Measurements from ENCODE around the gene PEX3.

- TF ChIP-seq SNAI2 (CRISPR knock-in tag; IDR thresholded peaks at IDR 0.05): no peak
- TF ChIP-seq ESRRG (CRISPR knock-in tag; IDR thresholded peaks at IDR 0.05): no peak
- TF ChIP-seq, protein P1, sequence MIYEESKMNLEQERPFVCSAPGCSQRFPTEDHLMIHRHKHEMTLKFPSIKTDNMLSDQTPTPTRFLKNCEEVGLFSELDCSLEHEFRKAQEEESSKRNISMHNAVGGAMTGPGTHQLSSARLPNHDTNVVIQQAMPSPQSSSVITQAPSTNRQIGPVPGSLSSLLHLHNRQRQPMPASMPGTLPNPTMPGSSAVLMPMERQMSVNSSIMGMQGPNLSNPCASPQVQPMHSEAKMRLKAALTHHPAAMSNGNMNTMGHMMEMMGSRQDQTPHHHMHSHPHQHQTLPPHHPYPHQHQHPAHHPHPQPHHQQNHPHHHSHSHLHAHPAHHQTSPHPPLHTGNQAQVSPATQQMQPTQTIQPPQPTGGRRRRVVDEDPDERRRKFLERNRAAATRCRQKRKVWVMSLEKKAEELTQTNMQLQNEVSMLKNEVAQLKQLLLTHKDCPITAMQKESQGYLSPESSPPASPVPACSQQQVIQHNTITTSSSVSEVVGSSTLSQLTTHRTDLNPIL (CRISPR knock-in tag; IDR thresholded peaks at IDR 0.05; ENCODE audit: low read depth): no peak
- TF ChIP-seq POU6F1 (CRISPR knock-in tag; IDR thresholded peaks at IDR 0.05; ENCODE audit: borderline replicate concordance, low read depth): no peak
- TF ChIP-seq ARNTL (CRISPR knock-in tag; IDR thresholded peaks at IDR 0.05; ENCODE audit: borderline replicate concordance, low read depth): no peak
- no peak for TF ChIP-seq ZFP3 (CRISPR knock-in tag; IDR thresholded peaks at IDR 0.05)
- TF ChIP-seq CSDC2 (CRISPR knock-in tag; IDR thresholded peaks at IDR 0.05): no peak
- TF ChIP-seq, protein P2, sequence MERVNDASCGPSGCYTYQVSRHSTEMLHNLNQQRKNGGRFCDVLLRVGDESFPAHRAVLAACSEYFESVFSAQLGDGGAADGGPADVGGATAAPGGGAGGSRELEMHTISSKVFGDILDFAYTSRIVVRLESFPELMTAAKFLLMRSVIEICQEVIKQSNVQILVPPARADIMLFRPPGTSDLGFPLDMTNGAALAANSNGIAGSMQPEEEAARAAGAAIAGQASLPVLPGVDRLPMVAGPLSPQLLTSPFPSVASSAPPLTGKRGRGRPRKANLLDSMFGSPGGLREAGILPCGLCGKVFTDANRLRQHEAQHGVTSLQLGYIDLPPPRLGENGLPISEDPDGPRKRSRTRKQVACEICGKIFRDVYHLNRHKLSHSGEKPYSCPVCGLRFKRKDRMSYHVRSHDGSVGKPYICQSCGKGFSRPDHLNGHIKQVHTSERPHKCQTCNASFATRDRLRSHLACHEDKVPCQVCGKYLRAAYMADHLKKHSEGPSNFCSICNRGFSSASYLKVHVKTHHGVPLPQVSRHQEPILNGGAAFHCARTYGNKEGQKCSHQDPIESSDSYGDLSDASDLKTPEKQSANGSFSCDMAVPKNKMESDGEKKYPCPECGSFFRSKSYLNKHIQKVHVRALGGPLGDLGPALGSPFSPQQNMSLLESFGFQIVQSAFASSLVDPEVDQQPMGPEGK (CRISPR knock-in tag; IDR thresholded peaks at IDR 0.05; ENCODE audit: borderline replicate concordance): no peak
Measured at GRCh38 chr6:143426026-143426425, 24.6 kb upstream of the PEX3 start.

Data from SK-N-SH treated with all-trans-retinoic acid at 6 μM for 48 hours (cell line).